Neural cell (in vitro differentiated cells): ENCODE measurements around the gene ZNF638.

Experiments used
- CTCF ChIP-seq: fragments of 450-650 bp; IDR thresholded peaks from 2 replicates; pipeline ENCODE4 v1.5.1; 2014; ENCODE audit warnings: antibody characterized with exemption, mild to moderate bottlenecking, moderate library complexity; ENCODE audit not compliant: poor library complexity, severe bottlenecking
- EP300 ChIP-seq: fragments of 450-650 bp; conservative IDR thresholded peaks from 2 replicates; pipeline ENCODE4 v1.6.1; 2014; ENCODE audit warnings: antibody characterized with exemption, mild to moderate bottlenecking, moderate library complexity; ENCODE audit not compliant: poor library complexity, severe bottlenecking
- EZH2 ChIP-seq: fragments of 200-600, 300-800 bp; shearing (Covaris generic), sonication (generic); IDR thresholded peaks from 2 replicates; pipeline ENCODE4 v1.6.1; 2014; ENCODE audit warnings: antibody characterized with exemption, low read length, borderline replicate concordance, mild to moderate bottlenecking; ENCODE audit not compliant: insufficient read depth, poor library complexity, severe bottlenecking
- POLR2AphosphoS5 ChIP-seq: IDR thresholded peaks from 2 replicates; pipeline ENCODE4 v1.6.1; 2012
- RAD21 ChIP-seq: fragments of 450-650 bp; conservative IDR thresholded peaks from 2 replicates; pipeline ENCODE4 v1.6.1; 2014; ENCODE audit warnings: antibody characterized with exemption, mild to moderate bottlenecking, moderate library complexity
- REST ChIP-seq: IDR thresholded peaks from 2 replicates; pipeline ENCODE4 v1.6.1; 2012; ENCODE audit warnings: borderline replicate concordance
- SMC3 ChIP-seq: fragments of 450-650 bp; conservative IDR thresholded peaks from 2 replicates; pipeline ENCODE4 v1.6.1; 2014; ENCODE audit warnings: antibody characterized with exemption, mild to moderate bottlenecking, moderate library complexity; ENCODE audit not compliant: poor library complexity
- TAF1 ChIP-seq: IDR thresholded peaks from 2 replicates; pipeline ENCODE4 v1.6.1; 2012; ENCODE audit warnings: low read depth

- TF ChIP-seq CTCF (no peak), EP300 (no peak), RAD21 (no peak), EZH2 (no peak), REST (no peak), POLR2AphosphoS5 (no peak), TAF1 (no peak), SMC3 (no peak)
These were observed 142.6 kb downstream of the ZNF638 start for GRCh38 chr2:71474116-71474743.
